Melanocyte of skin (primary cell): ENCODE data around the gene HTATSF1. TPM values are rescaled to one million over a fixed set of nuclear protein-coding genes. Genes with fewer than 3 reads are reported as not detected.

Experiments
- small RNA-seq, 2 donors: library from RNA; depleted of rRNA; stranded (forward); fragments of <200 nt; gene quantifications; one replicate each; pipeline ENCODE3, GENCODE V24; 2012
- total RNA-seq, 2 donors: library from RNA; depleted of rRNA; stranded (reverse); fragments of >200 nt; gene quantifications; 2 replicates each; pipeline ENCODE4 v1.2.3, GENCODE V29; 2012

Gene HTATSF1
- 10 to 100 TPM; 20.0 to 24.0 TPM for total RNA-seq

GRCh38 chrX:136497556-136498052 lies at the start of gene HTATSF1:
Gene HTATSF1 (plus strand): TSS chrX:136497592. CDS start chrX:136497685, 93 bp downstream.

GRCh38 chrX:136487647-136488046 lies 9.7 kb upstream of the HTATSF1 start, which contains the start of gene BRS3:
Gene BRS3 (plus strand): TSS chrX:136487947. CDS start chrX:136488115, 168 bp downstream.

GRCh38 chrX:136531951-136532350 lies 34.6 kb downstream of the HTATSF1 start, which contains the start of gene VGLL1:
Gene VGLL1 (plus strand): TSS chrX:136532215. CDS start chrX:136536021, 3,806 bp downstream.

Small RNA genes within 50 kb of the gene (small RNA-seq; reads per million reads assigned to genes)
- gene MIR934 = 0 reads per million in 2 donors

Other genes starting within 250 kb of the HTATSF1 start
- 10 to 100 TPM in 1 of 2 donors, 1 to 10 TPM in 1; 9.7 to 12.0 TPM for gene MAP7D3, start 246.2 kb upstream of the HTATSF1 start, total RNA-seq
- not detected for gene ADGRG4, start 196.6 kb upstream of the HTATSF1 start, total RNA-seq
- gene BRS3, start 9.6 kb upstream of the HTATSF1 start, total RNA-seq = not detected
- not detected for gene VGLL1, start 34.6 kb downstream of the HTATSF1 start, total RNA-seq
- gene CD40LG, start 150.6 kb downstream of the HTATSF1 start, total RNA-seq = not detected